GM10266 (cell line): ENCODE data around the gene SLAMF9.

ENCODE experiments used
- DNase-seq: peaks from one replicate; pipeline ENCODE4 v3.0.0; 2012; ENCODE audit errors: extremely low spot score
- CTCF ChIP-seq: IDR thresholded peaks from 2 replicates; pipeline ENCODE4 v1.5.1; 2012; ENCODE audit warnings: mild to moderate bottlenecking, low read depth; ENCODE audit not compliant: control insufficient read depth, insufficient read depth; ENCODE audit errors: missing control alignments

Gene SLAMF9

GRCh38 chr1:159958719-159959380 lies 4.8 kb upstream of the SLAMF9 start:
- no peak for DNase-seq
- TF ChIP-seq CTCF: no peak

GRCh38 chr1:159957824-159958268 lies 3.8 kb upstream of the SLAMF9 start:
- no peak for DNase-seq
- TF ChIP-seq CTCF: no peak

GRCh38 chr1:159955456-159955855 lies 1.4 kb upstream of the SLAMF9 start:
- DNase-seq: no peak
- TF ChIP-seq CTCF: no peak

GRCh38 chr1:159952932-159953331 lies 1.1 kb downstream of the SLAMF9 start:
- no peak for TF ChIP-seq CTCF
- DNase-seq: no peak

GRCh38 chr1:159951551-159951950 lies 2.5 kb downstream of the SLAMF9 start:
- TF ChIP-seq CTCF: no peak
- no peak for DNase-seq

- no peak for TF ChIP-seq CTCF
- DNase-seq: no peak
These were observed 3.0 kb downstream of the SLAMF9 start for GRCh38 chr1:159951016-159951415.

GRCh38 chr1:159949981-159950381 lies 4.1 kb downstream of the SLAMF9 start:
- no peak for TF ChIP-seq CTCF
- no peak for DNase-seq
